SK-N-SH (cell line): ENCODE data around the gene GRM5. TPM values are rescaled to one million over a fixed set of nuclear protein-coding genes. Genes with fewer than 3 reads are reported as not detected.

ENCODE experiments used
- CTCF ChIA-PET: fragments of 300-600, 350-600 bp; formaldehyde crosslinking; extraction: SDS; loops from one replicate; lab custom pipeline; 2021; lab: Yijun Ruan, JAX
- POLR2A ChIA-PET: fragments of 350-600 bp; sonication (Branson Sonifier 250); formaldehyde crosslinking; extraction: SDS; loops from one replicate; lab custom pipeline; 2020; ENCODE audit warnings: antibody characterized with exemption, inconsistent platforms; lab: Yijun Ruan, JAX
- DNase-seq: peaks from one replicate; pipeline ENCODE4 v3.0.0; 2012
- H2AFZ ChIP-seq: fragments of 200-600 bp; sonication (generic); 2 replicates; pipeline ENCODE4 v1.8.1; 2016; ENCODE audit warnings: antibody characterized with exemption, mild to moderate bottlenecking, low read depth
- H3F3A ChIP-seq: fragments of 200-600 bp; sonication (generic); replicated peaks from 2 replicates; pipeline ENCODE3; 2016; ENCODE audit warnings: antibody characterized with exemption, mild to moderate bottlenecking; ENCODE audit not compliant: insufficient read depth
- H3K27ac ChIP-seq, 2 experiments: fragments of 200-500 bp in 1 of 2; fragments of 200-600 bp in 1 of 2; sonication (Bioruptor generic) in 1 of 2; sonication (generic), shearing (Covaris generic) in 1 of 2; 2 replicates each; pipeline versions ENCODE4 v1.5.1 to v1.6.1; 2014 to 2016; ENCODE audit warnings: low read depth in 2 of 2, inconsistent platforms in 1 of 2, low read length in 1 of 2, mild to moderate bottlenecking in 1 of 2, mixed read lengths in 1 of 2
- H3K27me3 ChIP-seq: fragments of 200-600 bp; sonication (generic), shearing (Covaris generic); 2 replicates; pipeline ENCODE4 v1.6.1; 2016; ENCODE audit warnings: mixed run types; ENCODE audit not compliant: insufficient read depth
- H3K36me3 ChIP-seq, 2 experiments: fragments of 200-500 bp in 1 of 2; fragments of 200-600 bp in 1 of 2; sonication (Bioruptor generic) in 1 of 2; sonication (generic) in 1 of 2; replicated peaks in 1 of 2; 2 replicates each; pipeline versions ENCODE3 to v1.5.1; 2014 to 2016; ENCODE audit warnings: low read length in 1 of 2, mild to moderate bottlenecking in 1 of 2; ENCODE audit not compliant: insufficient read depth in 2 of 2, control insufficient read depth in 1 of 2
- H3K4me1 ChIP-seq, 2 experiments: fragments of 200-500 bp in 1 of 2; fragments of 200-600 bp in 1 of 2; sonication (Bioruptor generic) in 1 of 2; sonication (generic), shearing (Covaris generic) in 1 of 2; 2 replicates each; pipeline versions ENCODE4 v1.5.1 to v1.6.1; 2014 to 2016; ENCODE audit warnings: low read depth in 1 of 2, low read length in 1 of 2, mixed run types in 1 of 2; ENCODE audit not compliant: insufficient read depth in 2 of 2, control insufficient read depth in 1 of 2
- H3K4me2 ChIP-seq: fragments of 200-600 bp; sonication (generic), shearing (Covaris generic); 2 replicates; pipeline ENCODE4 v1.6.1; 2017; ENCODE audit warnings: mixed run types
- H3K4me3 ChIP-seq, 2 experiments: fragments of 200-500 bp in 1 of 2; fragments of 200-600 bp in 1 of 2; sonication (Bioruptor generic) in 1 of 2; sonication (generic), shearing (Covaris generic) in 1 of 2; 2 replicates each; pipeline versions ENCODE4 v1.5.1 to v1.8.1; 2014 to 2016; ENCODE audit warnings: low read depth in 2 of 2, inconsistent platforms in 1 of 2, low read length in 1 of 2, mild to moderate bottlenecking in 1 of 2, mixed read lengths in 1 of 2, moderate library complexity in 1 of 2
- H3K79me2 ChIP-seq: fragments of 200-600 bp; sonication (generic); 2 replicates; pipeline ENCODE4 v1.8.1; 2017; ENCODE audit warnings: mild to moderate bottlenecking; ENCODE audit not compliant: insufficient read depth
- H3K9ac ChIP-seq: fragments of 200-600 bp; sonication (generic); 2 replicates; pipeline ENCODE4 v1.6.1; 2017; ENCODE audit warnings: mixed run types
- H3K9me2 ChIP-seq: fragments of 200-600 bp; sonication (generic); 2 replicates; pipeline ENCODE4 v1.6.1; 2017; ENCODE audit warnings: mixed run types
- H3K9me3 ChIP-seq: fragments of 200-600 bp; sonication (generic); 2 replicates; pipeline ENCODE4 v1.6.1; 2017; ENCODE audit warnings: mixed run types, mild to moderate bottlenecking, moderate library complexity
- H4K20me1 ChIP-seq: fragments of 200-600 bp; sonication (generic); 2 replicates; pipeline ENCODE4 v1.6.1; 2017; ENCODE audit warnings: mild to moderate bottlenecking, mixed run types; ENCODE audit not compliant: insufficient read depth
- EP300 ChIP-seq, 2 experiments: IDR thresholded peaks; 2 replicates each; pipeline versions ENCODE4 v1.4.0 to v1.6.1; 2012; ENCODE audit warnings: borderline replicate concordance in 1 of 2, low read depth in 1 of 2, low read length in 1 of 2
- GABPA ChIP-seq: IDR thresholded peaks from 2 replicates; pipeline ENCODE4 v1.4.0; 2012; ENCODE audit warnings: low read depth, mild to moderate bottlenecking
- MEF2A ChIP-seq: IDR thresholded peaks from 2 replicates; pipeline ENCODE4 v1.4.0; 2012; ENCODE audit warnings: low read depth, borderline replicate concordance
- NFIC ChIP-seq: IDR thresholded peaks from 2 replicates; pipeline ENCODE4 v1.4.0; 2012; ENCODE audit warnings: borderline replicate concordance
- RCOR1 ChIP-seq: fragments of 150-350 bp; IDR thresholded peaks from 2 replicates; pipeline ENCODE4 v1.6.1; 2017; ENCODE audit warnings: antibody characterized with exemption, low read length
- YY1 ChIP-seq: IDR thresholded peaks from 2 replicates; pipeline ENCODE4 v1.4.0; 2012; ENCODE audit warnings: low read depth, mild to moderate bottlenecking
- WGBS: methylation state at CpG from one replicate; pipeline ENCODE4 v1.1.6; 2017; ENCODE audit warnings: low lambda C conversion rate; 5-methylcytosine and 5-hydroxymethylcytosine counted together
- polyA plus RNA-seq, 3 experiments: library from polyadenylated mRNA; depleted of rRNA; stranded (reverse); fragments of >200 nt; gene quantifications; 2 replicates each; pipeline ENCODE4 v1.2.3, GENCODE V29; 2012
- TF ChIP-seq, protein P1 (sequence below): fragments of 150-350 bp; IDR thresholded peaks from 2 replicates; pipeline ENCODE4 v1.6.1; 2017; ENCODE audit warnings: antibody characterized with exemption, low read length, low read depth, borderline replicate concordance

GRM5 gene
- polyA plus RNA-seq, 1 of the 3 experiments (the other 2 are of a cell fraction), result not detected

DNA sequence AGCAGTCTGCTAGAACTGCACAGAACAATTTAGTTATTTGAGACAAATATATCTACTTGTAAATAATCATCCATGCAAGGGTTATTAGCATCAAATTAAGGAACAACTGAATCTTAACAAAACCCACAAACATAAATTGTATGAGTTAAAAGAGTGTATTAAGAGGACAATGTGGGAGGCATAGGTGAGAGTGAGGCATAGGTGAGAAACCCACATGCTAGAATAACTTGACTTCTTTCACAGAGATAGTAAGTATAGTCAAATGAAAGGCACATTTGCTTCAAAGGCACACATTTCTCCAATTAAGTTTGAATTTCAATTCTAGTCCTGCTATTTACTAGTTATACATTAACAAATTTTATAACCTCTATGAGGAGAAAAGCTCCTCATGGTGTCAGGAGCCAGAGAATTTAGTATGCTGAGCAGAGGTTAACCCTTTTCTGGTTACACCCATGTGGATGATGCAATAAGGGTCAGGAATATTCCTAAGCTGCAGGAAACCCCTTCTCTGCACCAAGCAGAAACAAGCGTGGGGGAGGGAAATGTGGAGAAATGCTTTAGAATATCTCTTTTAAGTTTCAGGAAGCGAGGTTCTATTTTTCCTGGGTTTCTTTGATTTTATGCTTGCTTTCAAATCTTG lies 264.2 kb downstream of the GRM5 start:
- H3K27ac ChIP-seq, result no peak overlapping the region
- no peaks in the 10 kb centered on the region for H4K20me1 ChIP-seq
- TF ChIP-seq EP300 (IDR thresholded peaks at IDR 0.05; ENCODE audit: borderline replicate concordance in 1 of 2, low read depth in 1 of 2, low read length in 1 of 2) (no peak), RCOR1 (no peak), YY1 (no peak)
- WGBS, result 15% methylated on average over 2 of the region's 2 CpGs
- no peaks in the 10 kb centered on the region for H3K27me3 ChIP-seq
- H3K79me2 ChIP-seq, result no peaks in the 10 kb centered on the region
- no peak overlapping the region for H3K4me2 ChIP-seq
- no peak overlapping the region for H2AFZ ChIP-seq
- H3K36me3 ChIP-seq, result no peaks in the 10 kb centered on the region
- no peaks in the 10 kb centered on the region for H3F3A ChIP-seq
- H3K9me2 ChIP-seq, result no peaks in the 10 kb centered on the region
- no peak for DNase-seq
- POLR2A ChIA-PET, result no interaction called here
- CTCF ChIA-PET, result no interaction called here
- no peaks in the 10 kb centered on the region for H3K4me1 ChIP-seq
- H3K9ac ChIP-seq, result no peak overlapping the region
- no peaks in the 10 kb centered on the region for H3K9me3 ChIP-seq
- H3K4me3 ChIP-seq, result no peak overlapping the region

DNA sequence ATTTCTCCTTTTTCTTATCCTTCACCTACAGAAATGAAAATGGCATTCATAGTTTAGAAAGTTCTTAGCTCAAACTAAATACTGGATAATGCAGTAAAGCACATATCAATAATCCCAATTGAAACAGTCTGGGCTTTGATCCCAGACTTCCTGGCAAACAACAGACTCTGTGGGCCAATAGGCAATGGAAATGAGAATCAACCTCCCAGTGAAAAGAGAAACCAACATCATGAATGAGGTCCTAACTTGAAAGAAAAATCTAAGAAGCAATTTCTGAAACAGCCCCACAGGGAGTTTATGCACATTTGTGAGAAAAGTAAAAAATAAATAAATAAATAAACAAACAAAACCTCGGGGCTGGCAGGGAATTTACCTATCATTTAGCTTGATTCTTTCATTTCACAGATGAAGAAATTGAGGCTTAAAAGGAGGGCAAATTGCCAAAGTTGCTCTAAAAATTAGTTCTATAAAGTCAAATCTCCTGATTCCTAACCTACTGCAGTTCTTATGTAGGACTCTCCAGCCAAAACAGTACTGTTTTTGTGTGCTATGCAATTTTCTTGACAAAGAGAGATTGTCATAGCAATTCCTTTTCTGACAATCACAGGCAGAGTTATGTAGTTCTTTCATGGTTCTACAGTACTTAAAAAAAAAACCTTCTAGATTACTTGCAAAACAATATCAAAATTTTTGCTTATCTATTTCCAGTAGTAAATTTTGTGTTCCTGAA lies 265.8 kb downstream of the GRM5 start:
- Histone ChIP-seq H3K9me3 (no peaks in the 10 kb centered on the region), H2AFZ (no peak overlapping the region), H3K4me3 (no peak overlapping the region), H3K9ac (no peak overlapping the region), H3K79me2 (no peaks in the 10 kb centered on the region), H3K4me2 (no peak overlapping the region), H3K27me3 (no peaks in the 10 kb centered on the region), H3K4me1 (no peaks in the 10 kb centered on the region), H3K36me3 (no peaks in the 10 kb centered on the region), H4K20me1 (no peaks in the 10 kb centered on the region), H3K27ac (no peak overlapping the region), H3K9me2 (no peaks in the 10 kb centered on the region), H3F3A (no peaks in the 10 kb centered on the region)
- WGBS, result 0% methylated on average over 1 of the region's 1 CpG
- TF ChIP-seq MEF2A (no peak), GABPA (no peak)
- ChIA-PET POLR2A (no interaction called here), CTCF (no interaction called here)
- DNase-seq, result no peak

DNA sequence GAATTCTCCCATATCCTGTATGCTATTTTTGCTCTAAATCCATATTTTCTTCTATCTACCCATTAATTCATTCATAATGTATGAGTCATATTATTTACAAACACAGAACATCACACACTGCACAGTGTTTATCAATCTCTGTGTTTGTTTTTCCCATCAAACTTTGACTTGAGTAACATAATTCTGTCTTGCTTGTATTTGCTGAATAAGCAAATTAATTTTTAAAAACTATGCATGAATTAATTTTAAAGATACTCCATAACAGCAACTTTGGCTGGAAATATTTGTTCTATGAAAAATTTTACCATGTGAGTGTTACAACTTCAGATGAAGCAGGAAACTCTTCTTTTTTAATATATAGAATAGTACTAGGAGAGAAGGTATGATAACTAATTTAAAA lies 275.6 kb downstream of the GRM5 start:
- Histone ChIP-seq H3K4me2 (no peak overlapping the region), H3K27me3 (no peaks in the 10 kb centered on the region), H3K36me3 (no peaks in the 10 kb centered on the region), H3K4me3 (no peak overlapping the region), H3K79me2 (no peaks in the 10 kb centered on the region), H3K27ac (no peak overlapping the region), H3K4me1 (no peaks in the 10 kb centered on the region), H3K9me3 (no peaks in the 10 kb centered on the region), H2AFZ (no peak overlapping the region), H3F3A (no peaks in the 10 kb centered on the region), H3K9me2 (no peaks in the 10 kb centered on the region), H3K9ac (no peak overlapping the region), H4K20me1 (no peaks in the 10 kb centered on the region)
- ChIA-PET POLR2A (no interaction called here), CTCF (no interaction called here)
- no peak for DNase-seq
- TF ChIP-seq, protein P1, sequence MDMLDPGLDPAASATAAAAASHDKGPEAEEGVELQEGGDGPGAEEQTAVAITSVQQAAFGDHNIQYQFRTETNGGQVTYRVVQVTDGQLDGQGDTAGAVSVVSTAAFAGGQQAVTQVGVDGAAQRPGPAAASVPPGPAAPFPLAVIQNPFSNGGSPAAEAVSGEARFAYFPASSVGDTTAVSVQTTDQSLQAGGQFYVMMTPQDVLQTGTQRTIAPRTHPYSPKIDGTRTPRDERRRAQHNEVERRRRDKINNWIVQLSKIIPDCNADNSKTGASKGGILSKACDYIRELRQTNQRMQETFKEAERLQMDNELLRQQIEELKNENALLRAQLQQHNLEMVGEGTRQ, result no peak
- no peak for TF ChIP-seq NFIC
